HepG2 (cell line): ENCODE measurements around the gene GRM8. TPM values are rescaled to one million over a fixed set of nuclear protein-coding genes. Genes with fewer than 3 reads are reported as not detected.

Experiments used
- ATAC-seq: fragments of 200-7000 bp; cut with Tn5 transposase; 3 replicates; pipeline ENCODE4 v1.9.1; 2020; ENCODE audit warnings: mild to moderate bottlenecking, moderate library complexity
- BruUV-seq: library from RNA; stranded (reverse); fragments of 400-500 nt; replicated peaks from 2 replicates; lab custom pipeline; 2021; lab: Mats Ljungman, UMichigan
- CTCF ChIA-PET: fragments of 300-600 bp; formaldehyde crosslinking; extraction: SDS; loops from one replicate; lab custom pipeline; 2021; ENCODE audit warnings: low total read pairs, inconsistent platforms, low intra/inter-chr PET ratio; lab: Yijun Ruan, JAX
- POLR2A ChIA-PET: fragments of 350-600 bp; sonication (Branson Sonifier 250); formaldehyde crosslinking; loops from one replicate; lab custom pipeline; 2020; ENCODE audit warnings: antibody characterized with exemption, inconsistent platforms; lab: Yijun Ruan, JAX
- DNase-seq: peaks from one replicate; pipeline ENCODE4 v3.0.0-alpha.2; 2015; ENCODE audit warnings: low spot score
- FAIRE-seq: peaks from 3 replicates; lab custom pipeline; 2011; peaks lifted over from hg19 to GRCh38; lab: Jason Lieb, UNC
- H2AFZ ChIP-seq: one replicate; pipeline ENCODE4 v1.6.1; 2011; ENCODE audit warnings: low read length, inconsistent platforms
- H3K27ac ChIP-seq: fragments of 300-600 bp; 3 replicates; pipeline ENCODE4 v1.8.0; 2011; ENCODE audit warnings: mixed run types, mild to moderate bottlenecking, mixed read lengths, low read length, inconsistent platforms; ENCODE audit not compliant: insufficient read depth; ENCODE audit errors: extremely low read length
- H3K27me3 ChIP-seq, 2 experiments: fragments of 200-600 bp in 1 of 2; 2 replicates in 1 of 2; 3 replicates in 1 of 2; pipeline versions ENCODE4 v1.6.0 to v1.8.0; 2011; ENCODE audit warnings: low read length in 2 of 2, mild to moderate bottlenecking in 2 of 2, moderate library complexity in 2 of 2, inconsistent platforms in 1 of 2; ENCODE audit not compliant: insufficient read depth in 2 of 2, control insufficient read depth in 1 of 2
- H3K36me3 ChIP-seq, 2 experiments: fragments of 200-600 bp in 1 of 2; replicated peaks in 1 of 2; 2 replicates in 1 of 2; 3 replicates in 1 of 2; pipeline versions ENCODE4 v1.5.1 to v1.8.0; 2011; ENCODE audit warnings: low read length in 2 of 2, inconsistent platforms in 1 of 2; ENCODE audit not compliant: insufficient read depth in 2 of 2, control insufficient read depth in 1 of 2
- H3K4me1 ChIP-seq: 2 replicates; pipeline ENCODE4 v1.5.1; 2012; ENCODE audit warnings: low read length, inconsistent platforms; ENCODE audit not compliant: insufficient read depth
- H3K4me2 ChIP-seq: 2 replicates; pipeline ENCODE4 v1.6.0; 2011; ENCODE audit warnings: low read depth, low read length, inconsistent platforms
- H3K4me3 ChIP-seq, 3 experiments: fragments of 200-600 bp in 1 of 3; sonication (generic), shearing (Covaris generic) in 1 of 3; replicated peaks in 1 of 3; 2 replicates each; pipeline ENCODE4 v1.5.1; 2011 to 2016; ENCODE audit warnings: low read length in 3 of 3, inconsistent platforms in 2 of 3, low read depth in 2 of 3, mild to moderate bottlenecking in 2 of 3, control low read depth in 1 of 3, mixed read lengths in 1 of 3; ENCODE audit not compliant: insufficient read depth in 1 of 3
- H3K79me2 ChIP-seq: one replicate; pipeline ENCODE4 v1.6.1; 2011; ENCODE audit warnings: low read length, inconsistent platforms; ENCODE audit not compliant: insufficient read depth
- H3K9ac ChIP-seq: 2 replicates; pipeline ENCODE4 v1.6.0; 2011; ENCODE audit warnings: mild to moderate bottlenecking, low read depth, low read length, inconsistent platforms; ENCODE audit not compliant: insufficient read depth
- H3K9me3 ChIP-seq: 2 replicates; pipeline ENCODE4 v1.5.1; 2012; ENCODE audit warnings: mild to moderate bottlenecking, low read length
- H4K20me1 ChIP-seq: 2 replicates; pipeline ENCODE4 v1.6.0; 2011; ENCODE audit warnings: inconsistent platforms, mild to moderate bottlenecking, low read length, moderate library complexity; ENCODE audit not compliant: insufficient read depth
- ATF6 ChIP-seq: sonication (generic); formaldehyde crosslinking; conservative IDR thresholded peaks from 2 replicates; pipeline ENCODE4 v1.4.0; 2020; ENCODE audit warnings: missing genetic modification reagents
- EEA1 ChIP-seq: sonication (generic); formaldehyde crosslinking; IDR thresholded peaks from 2 replicates; pipeline ENCODE4 v1.5.1; 2020; ENCODE audit warnings: mild to moderate bottlenecking, missing genetic modification reagents, borderline replicate concordance
- SMC3 ChIP-seq: IDR thresholded peaks from 2 replicates; pipeline ENCODE4 v1.6.1; 2011; ENCODE audit warnings: low read length, improper control_type of control experiment
- SPEN ChIP-seq: sonication (generic); formaldehyde crosslinking; IDR thresholded peaks from 2 replicates; pipeline ENCODE4 v1.5.1; 2020; ENCODE audit warnings: low read depth, mild to moderate bottlenecking, missing genetic modification reagents
- ZNF83 ChIP-seq: sonication (generic); formaldehyde crosslinking; IDR thresholded peaks from 2 replicates; pipeline ENCODE4 v1.4.0; 2020; ENCODE audit warnings: missing genetic modification reagents, mild to moderate bottlenecking, borderline replicate concordance
- WGBS: methylation state at CpG from one replicate; pipeline ENCODE4 v1.1.6; 2017; ENCODE audit warnings: low lambda C conversion rate; 5-methylcytosine and 5-hydroxymethylcytosine counted together
- in situ Hi-C: cut with HindIII; loops from 2 replicates; pipeline ENCODE4 v1.10.0; 2017; ENCODE audit warnings: low pct_unique_long_range_greater_than_20kb; ENCODE audit not compliant: extremely low pct_ligation_motif_present
- intact Hi-C: fragments of 100-400 bp; cut with micrococcal nuclease; formaldehyde crosslinking; loops from one replicate; pipeline ENCODE4 v1.10.0; 2022; ENCODE audit not compliant: unreplicated experiment
- polyA plus RNA-seq, 8 experiments: library from polyadenylated mRNA; depleted of rRNA in 3 of 8; stranded (reverse) in 7 of 8; unstranded in 1 of 8; fragments of >200 nt; fragmentation: Illumina TruSeq in 4 of 8; extraction: Trizol in 4 of 8; gene quantifications; 2 replicates each; pipeline versions ENCODE4 v1.2.1 to v1.2.3, GENCODE V29; 2011 to 2016; ENCODE audit warnings: low read depth in 4 of 8, missing spikeins in 1 of 8, mixed read lengths in 1 of 8; ENCODE audit not compliant: insufficient read depth in 1 of 8
- total RNA-seq, 5 experiments: library from RNA; depleted of rRNA; stranded (reverse); fragments of >200 nt; fragmentation: Illumina TruSeq; extraction: Trizol; gene quantifications; 2 replicates each; pipeline ENCODE4 v1.2.3, GENCODE V29; 2016; ENCODE audit warnings: low read depth in 1 of 5
- TF ChIP-seq, protein P1 (sequence below): sonication (generic); formaldehyde crosslinking; IDR thresholded peaks from 2 replicates; pipeline ENCODE4 v1.4.0; 2020; ENCODE audit warnings: missing genetic modification reagents

Gene GRM8
- total and polyA plus RNA-seq, 2 of the 13 experiments (the other 11 are each of a cell fraction or from before 2014, with no cell fraction given): not detected

DNA sequence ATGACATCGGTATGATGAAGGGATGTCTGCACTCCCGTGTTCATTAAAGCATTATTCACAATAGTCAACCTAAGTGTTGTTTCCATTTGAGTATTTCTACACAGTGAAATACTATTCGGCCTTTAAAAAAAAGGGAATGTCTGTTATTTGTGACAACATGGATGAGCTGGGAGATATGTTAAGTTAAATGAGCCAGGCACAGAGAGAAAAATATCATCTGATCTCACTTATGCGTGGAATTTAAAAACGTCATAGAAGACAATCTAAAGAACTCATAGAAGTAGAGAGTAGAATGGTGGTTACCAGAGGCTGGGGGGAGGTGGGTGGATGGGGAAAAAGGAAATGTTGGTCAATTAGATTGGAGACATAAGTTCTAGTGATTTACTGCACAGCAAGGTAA lies 753.3 kb downstream of the GRM8 start:
- CTCF ChIA-PET: no interaction called here
- BruUV-seq: no TSS peak
- POLR2A ChIA-PET: no interaction called here
- in situ Hi-C loops (no loop called here), intact Hi-C loops (no loop called here)
- H4K20me1 ChIP-seq: no peaks in the 10 kb centered on the region
- H2AFZ ChIP-seq: no peak overlapping the region
- no peaks in the 10 kb centered on the region for H3K4me1 ChIP-seq
- no peak overlapping the region for H3K27ac ChIP-seq
- TF ChIP-seq ZNF83 (CRISPR knock-in tag) (no peak), SMC3 (no peak), ATF6 (CRISPR knock-in tag) (no peak), EEA1 (CRISPR knock-in tag) (no peak), SPEN (CRISPR knock-in tag) (no peak)
- TF ChIP-seq, protein P1, sequence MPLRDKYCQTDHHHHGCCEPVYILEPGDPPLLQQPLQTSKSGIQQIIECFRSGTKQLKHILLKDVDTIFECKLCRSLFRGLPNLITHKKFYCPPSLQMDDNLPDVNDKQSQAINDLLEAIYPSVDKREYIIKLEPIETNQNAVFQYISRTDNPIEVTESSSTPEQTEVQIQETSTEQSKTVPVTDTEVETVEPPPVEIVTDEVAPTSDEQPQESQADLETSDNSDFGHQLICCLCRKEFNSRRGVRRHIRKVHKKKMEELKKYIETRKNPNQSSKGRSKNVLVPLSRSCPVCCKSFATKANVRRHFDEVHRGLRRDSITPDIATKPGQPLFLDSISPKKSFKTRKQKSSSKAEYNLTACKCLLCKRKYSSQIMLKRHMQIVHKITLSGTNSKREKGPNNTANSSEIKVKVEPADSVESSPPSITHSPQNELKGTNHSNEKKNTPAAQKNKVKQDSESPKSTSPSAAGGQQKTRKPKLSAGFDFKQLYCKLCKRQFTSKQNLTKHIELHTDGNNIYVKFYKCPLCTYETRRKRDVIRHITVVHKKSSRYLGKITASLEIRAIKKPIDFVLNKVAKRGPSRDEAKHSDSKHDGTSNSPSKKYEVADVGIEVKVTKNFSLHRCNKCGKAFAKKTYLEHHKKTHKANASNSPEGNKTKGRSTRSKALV (CRISPR knock-in tag): no peak
- no peaks in the 10 kb centered on the region for H3K79me2 ChIP-seq
- no peaks in the 10 kb centered on the region for H3K27me3 ChIP-seq
- DNase-seq: no peak
- 25% methylated on average over 5 of the region's 5 CpGs for WGBS
- no peak overlapping the region for H3K4me2 ChIP-seq
- no peak overlapping the region for H3K9ac ChIP-seq
- no peak for FAIRE-seq
- no peak for ATAC-seq
- H3K9me3 ChIP-seq: peaks cover 89% of the 10 kb centered on the region
- H3K4me3 ChIP-seq: no peak overlapping the region
- no peaks in the 10 kb centered on the region for H3K36me3 ChIP-seq
